ENCODE data around the gene PPP1CB. TPM values are rescaled to one million over a fixed set of nuclear protein-coding genes. Genes with fewer than 3 reads are reported as not detected.
A peak's percentile ranks its signal among the peaks of the same experiment; 100 is the strongest.

PPP1CB gene
- total and polyA plus RNA-seq, 8 donors = 144 to 260 (median 185) TPM

- H3K4me1 ChIP-seq = peaks cover 9 to 17% of the 10 kb centered on the region in 2 donors
Observed at GRCh38 chr2:28705751-28706440, 45.7 kb upstream of the PPP1CB start.

GRCh38 chr2:28707592-28707991 is 44.0 kb upstream of the PPP1CB start:
- no peak for DNase-seq
- no peaks in the 10 kb centered on the region for H3K27me3 ChIP-seq
- intact Hi-C loops (cut with DNase I) = no loop called here
- H3K4me3 ChIP-seq = no peak overlapping the region
- no peak overlapping the region for H3K27ac ChIP-seq
- no peak for TF ChIP-seq CTCF (IDR thresholded peaks at IDR 0.05)
- peaks cover 0 to 4% of the 10 kb centered on the region in 2 donors for H3K9me3 ChIP-seq
- H3K36me3 ChIP-seq = no peaks in the 10 kb centered on the region
- ATAC-seq = no peak
- peaks cover 9 to 17% of the 10 kb centered on the region in 2 donors for H3K4me1 ChIP-seq

More at GRCh38 chr2:28705751-28706440, 45.7 kb upstream of the PPP1CB start:
- ATAC-seq (no peak), DNase-seq (no peak)
- intact Hi-C loops (cut with DNase I) = no loop called here
- H3K27ac ChIP-seq = no peak overlapping the region
- no peaks in the 10 kb centered on the region for H3K27me3 ChIP-seq
- no peaks in the 10 kb centered on the region for H3K36me3 ChIP-seq
- TF ChIP-seq CTCF (IDR thresholded peaks at IDR 0.05) = no peak
- H3K9me3 ChIP-seq = peaks cover 0 to 4% of the 10 kb centered on the region in 2 donors
- H3K4me3 ChIP-seq = no peak overlapping the region

- peaks cover 0 to 4% of the 10 kb centered on the region in 2 donors for H3K9me3 ChIP-seq
- DNase-seq (peak in 3 of 4 donors; percentile 23 to 54 (median 51)), ATAC-seq (peak; percentile 95)
- TF ChIP-seq CTCF (IDR thresholded peaks at IDR 0.05) = no peak
- no peaks in the 10 kb centered on the region for H3K36me3 ChIP-seq
- intact Hi-C loops (cut with DNase I) = no loop called here
- H3K4me3 ChIP-seq = no peak overlapping the region
- no peaks in the 10 kb centered on the region for H3K27me3 ChIP-seq
- peak overlapping the region; percentile 46 to 47 for H3K27ac ChIP-seq
- H3K4me1 ChIP-seq = peaks cover 9 to 26% of the 10 kb centered on the region in 2 donors
Observed at GRCh38 chr2:28709101-28709500, 42.5 kb upstream of the PPP1CB start.

- TF ChIP-seq CTCF (IDR thresholded peaks at IDR 0.05) = no peak
- Histone ChIP-seq H3K27ac (no peak overlapping the region), H3K4me1 (peaks cover 9 to 40% of the 10 kb centered on the region in 2 donors), H3K36me3 (no peaks in the 10 kb centered on the region), H3K27me3 (no peaks in the 10 kb centered on the region), H3K4me3 (no peak overlapping the region), H3K9me3 (no peaks in the 10 kb centered on the region)
- intact Hi-C loops (cut with DNase I) = no loop called here
- no peak for ATAC-seq
- DNase-seq = no peak
Observed at GRCh38 chr2:28710545-28710944, 41.1 kb upstream of the PPP1CB start.

- no peak overlapping the region for H3K4me3 ChIP-seq
- DNase-seq = no peak
- H3K36me3 ChIP-seq = no peaks in the 10 kb centered on the region
- H3K27me3 ChIP-seq = no peaks in the 10 kb centered on the region
- intact Hi-C loops (cut with DNase I) = no loop called here
- no peaks in the 10 kb centered on the region for H3K9me3 ChIP-seq
- H3K27ac ChIP-seq = peak overlapping the region in 1 of 2 donors; percentile 97
- no peak for ATAC-seq
- H3K4me1 ChIP-seq = peaks cover 20 to 55% of the 10 kb centered on the region in 2 donors
- TF ChIP-seq CTCF (IDR thresholded peaks at IDR 0.05) = no peak
Observed at GRCh38 chr2:28713577-28714298, 37.9 kb upstream of the PPP1CB start.

All from left lung (tissue), 10 donors.